HEK293T (cell line): ENCODE measurements around the gene TCF7L1.

Source experiments
- ARNT ChIP-seq: fragments of 450-650 bp; IDR thresholded peaks from 2 replicates; pipeline ENCODE4 v1.6.1; 2017; ENCODE audit warnings: mild to moderate bottlenecking
- FOXA1 ChIP-seq: fragments of 450-650 bp; IDR thresholded peaks from 2 replicates; pipeline ENCODE4 v1.6.1; 2016; ENCODE audit warnings: mild to moderate bottlenecking
- FOXK2 ChIP-seq: fragments of 450-650 bp; IDR thresholded peaks from 2 replicates; pipeline ENCODE4 v1.6.1; 2016; ENCODE audit warnings: mild to moderate bottlenecking
- FOXM1 ChIP-seq: fragments of 450-650 bp; IDR thresholded peaks from 2 replicates; pipeline ENCODE4 v1.6.1; 2017; ENCODE audit warnings: mild to moderate bottlenecking, borderline replicate concordance
- HDGF ChIP-seq: fragments of 450-650 bp; IDR thresholded peaks from 2 replicates; pipeline ENCODE4 v1.6.1; 2017; ENCODE audit warnings: antibody characterized with exemption, borderline replicate concordance
- PKNOX1 ChIP-seq: fragments of 450-650 bp; IDR thresholded peaks from 2 replicates; pipeline ENCODE4 v1.6.1; 2016
- SP1 ChIP-seq: fragments of 450-650 bp; IDR thresholded peaks from 2 replicates; pipeline ENCODE4 v1.6.1; 2017
- SUZ12 ChIP-seq: fragments of 450-650 bp; IDR thresholded peaks from 2 replicates; pipeline ENCODE4 v1.6.1; 2016; ENCODE audit warnings: mild to moderate bottlenecking

GRCh38 chr2:85275984-85276540 is 142.9 kb downstream of the TCF7L1 start:
- no peak for TF ChIP-seq SP1
- no peak for TF ChIP-seq FOXK2
- TF ChIP-seq PKNOX1, result no peak
- no peak for TF ChIP-seq FOXA1
- TF ChIP-seq SUZ12, result no peak
- no peak for TF ChIP-seq FOXM1
- TF ChIP-seq HDGF, result no peak
- no peak for TF ChIP-seq ARNT
